ENCODE data around the gene TMEM115.

Gene TMEM115

GRCh38 chr3:50342813-50343633 is 16.3 kb downstream of the TMEM115 start:
- no peak for DNase-seq
- intact Hi-C loops (cut with DNase I; ENCODE audit: low total_unique reads) = loop anchor here (10.0 kb wide), 1 partner anchor 1632 kb away; the partner anchor contains the start of genes ABHD14A and ABHD14B
- TF ChIP-seq CTCF (IDR thresholded peaks at IDR 0.05) = no peak
- H3K27me3 ChIP-seq = no peaks in the 10 kb centered on the region
- H3K4me1 ChIP-seq = peaks cover 0 to 50% (median 37%) of the 10 kb centered on the region in 4 donors
- no peak overlapping the region for H3K27ac ChIP-seq
- no peaks in the 10 kb centered on the region for H3K9me3 ChIP-seq
- no peak overlapping the region for H3K4me3 ChIP-seq
- H3K36me3 ChIP-seq = peaks cover 0 to 7% (median 6%) of the 10 kb centered on the region in 3 donors

- no peak overlapping the region for H3K27ac ChIP-seq
- intact Hi-C loops (cut with DNase I; ENCODE audit: low total_unique reads) = loop anchor here (10.0 kb wide), 1 partner anchor 1633 kb away; the partner anchor contains the start of genes ABHD14A and ABHD14B
Observed at GRCh38 chr3:50341996-50342650, 17.2 kb downstream of the TMEM115 start.

GRCh38 chr3:50341537-50341936 is 17.8 kb downstream of the TMEM115 start:
- no peaks in the 10 kb centered on the region for H3K27me3 ChIP-seq
- H3K4me1 ChIP-seq = peaks cover 0 to 54% (median 40%) of the 10 kb centered on the region in 4 donors
- peak overlapping the region; percentile 55 to 62 for H3K4me3 ChIP-seq
- TF ChIP-seq CTCF (IDR thresholded peaks at IDR 0.05) = no peak
- no peak for DNase-seq
- H3K27ac ChIP-seq = peak overlapping the region in 1 of 2 donors; percentile 99
- H3K36me3 ChIP-seq = no peaks in the 10 kb centered on the region
- intact Hi-C loops (cut with DNase I; ENCODE audit: low total_unique reads) = loop anchor here (10.0 kb wide), 1 partner anchor 1633 kb away; the partner anchor contains the start of genes ABHD14A and ABHD14B
- H3K9me3 ChIP-seq = no peaks in the 10 kb centered on the region

More at GRCh38 chr3:50341996-50342650, 17.2 kb downstream of the TMEM115 start:
- Histone ChIP-seq H3K27me3 (no peaks in the 10 kb centered on the region), H3K4me3 (no peak overlapping the region), H3K9me3 (no peaks in the 10 kb centered on the region), H3K36me3 (no peaks in the 10 kb centered on the region), H3K4me1 (peaks cover 0 to 54% (median 40%) of the 10 kb centered on the region in 4 donors)
- no peak for DNase-seq
- TF ChIP-seq CTCF (IDR thresholded peaks at IDR 0.05) = no peak

GRCh38 chr3:50340448-50341329 is 18.6 kb downstream of the TMEM115 start, which contains the start of gene RASSF1:
Gene RASSF1 (minus strand): TSS chr3:50340836. CDS start chr3:50340805, 31 bp downstream.
- Histone ChIP-seq H3K36me3 (no peaks in the 10 kb centered on the region), H3K27ac (peak within 1 kb of the TSS; percentile 98 to 99), H3K27me3 (no peaks in the 10 kb centered on the region), H3K4me1 (peaks cover 0 to 59% (median 44%) of the 10 kb centered on the region in 4 donors), H3K4me3 (peak within 1 kb of the TSS; percentile 55 to 62), H3K9me3 (no peaks in the 10 kb centered on the region)
- no peak for TF ChIP-seq CTCF (IDR thresholded peaks at IDR 0.05)
- DNase-seq = peak; percentile 82 to 92
- intact Hi-C loops (cut with DNase I; ENCODE audit: low total_unique reads) = loop anchor here (10.0 kb wide), 1 partner anchor 1634 kb away; the partner anchor contains the start of genes ABHD14A and ABHD14B

GRCh38 chr3:50340147-50340447 is 19.2 kb downstream of the TMEM115 start:
- intact Hi-C loops (cut with DNase I; ENCODE audit: low total_unique reads) = loop anchor here (10.0 kb wide), 1 partner anchor 1635 kb away; the partner anchor contains the start of genes ABHD14A and ABHD14B
- H3K4me3 ChIP-seq = peak overlapping the region; percentile 55 to 62
- DNase-seq = no peak
- H3K36me3 ChIP-seq = no peaks in the 10 kb centered on the region
- H3K27me3 ChIP-seq = no peaks in the 10 kb centered on the region
- H3K4me1 ChIP-seq = peaks cover 0 to 59% (median 43%) of the 10 kb centered on the region in 4 donors
- H3K27ac ChIP-seq = peak overlapping the region; percentile 98 to 99
- H3K9me3 ChIP-seq = no peaks in the 10 kb centered on the region
- TF ChIP-seq CTCF (IDR thresholded peaks at IDR 0.05) = no peak

Data from tibial artery (tissue), 4 donors.